Cardiac muscle cell (in vitro differentiated cells and primary cell): ENCODE results near the gene FAM47E. TPM values are rescaled to one million over a fixed set of nuclear protein-coding genes. Genes with fewer than 3 reads are reported as not detected.
"Not testable (repeated sequence)": the region's sequence is repeated elsewhere in the genome, so short reads cannot be mapped to it uniquely, and the experiment has no call there.

ENCODE experiments used
- DNase-seq, 2 donors: peaks; one replicate each; pipeline versions ENCODE4 v3.0.0 to v3.0.0-alpha.2; 2010 to 2017; ENCODE audit warnings: low read depth in 1 of 2, low spot score in 1 of 2
- H3K27ac ChIP-seq: fragments of 200-600 bp; sonication (generic); 2 replicates; pipeline ENCODE4 v1.5.1; 2016
- H3K27me3 ChIP-seq: fragments of 200-600 bp; sonication (generic); 2 replicates; pipeline ENCODE4 v1.6.0; 2016; ENCODE audit warnings: control low read depth
- H3K36me3 ChIP-seq: fragments of 200-600 bp; sonication (generic); 2 replicates; pipeline ENCODE4 v1.5.1; 2016; ENCODE audit warnings: control low read depth
- H3K4me1 ChIP-seq: fragments of 200-600 bp; sonication (generic); 2 replicates; pipeline ENCODE4 v1.8.1; 2017; ENCODE audit warnings: low read depth, mild to moderate bottlenecking, mixed run types
- H3K4me3 ChIP-seq: fragments of 200-600 bp; sonication (generic); 2 replicates; pipeline ENCODE4 v1.5.1; 2016; ENCODE audit warnings: mild to moderate bottlenecking
- H3K9me3 ChIP-seq: fragments of 200-600 bp; sonication (generic); 2 replicates; pipeline ENCODE4 v1.5.1; 2017; ENCODE audit warnings: low read depth, mild to moderate bottlenecking, control low read depth
- polyA plus RNA-seq: library from polyadenylated mRNA; unstranded; fragments of >200 nt; fragmentation: Nextera tagmentation; extraction: Ambion mirVana; gene quantifications from 2 replicates; pipeline ENCODE4 v1.2.1, GENCODE V29; 2016
- total RNA-seq: library from RNA; depleted of rRNA; stranded (reverse); fragments of >200 nt; gene quantifications from 2 replicates; pipeline ENCODE4 v1.2.3, GENCODE V29; 2016
- TF ChIP-seq, protein P1 (sequence below): IDR thresholded peaks from 2 replicates; pipeline ENCODE4 v1.5.1; 2012; ENCODE audit warnings: low read depth, mild to moderate bottlenecking, low read length

The FAM47E gene
- total and polyA plus RNA-seq, 2 experiments from 2014 or later: 2.4 to 7.4 TPM

DNA sequence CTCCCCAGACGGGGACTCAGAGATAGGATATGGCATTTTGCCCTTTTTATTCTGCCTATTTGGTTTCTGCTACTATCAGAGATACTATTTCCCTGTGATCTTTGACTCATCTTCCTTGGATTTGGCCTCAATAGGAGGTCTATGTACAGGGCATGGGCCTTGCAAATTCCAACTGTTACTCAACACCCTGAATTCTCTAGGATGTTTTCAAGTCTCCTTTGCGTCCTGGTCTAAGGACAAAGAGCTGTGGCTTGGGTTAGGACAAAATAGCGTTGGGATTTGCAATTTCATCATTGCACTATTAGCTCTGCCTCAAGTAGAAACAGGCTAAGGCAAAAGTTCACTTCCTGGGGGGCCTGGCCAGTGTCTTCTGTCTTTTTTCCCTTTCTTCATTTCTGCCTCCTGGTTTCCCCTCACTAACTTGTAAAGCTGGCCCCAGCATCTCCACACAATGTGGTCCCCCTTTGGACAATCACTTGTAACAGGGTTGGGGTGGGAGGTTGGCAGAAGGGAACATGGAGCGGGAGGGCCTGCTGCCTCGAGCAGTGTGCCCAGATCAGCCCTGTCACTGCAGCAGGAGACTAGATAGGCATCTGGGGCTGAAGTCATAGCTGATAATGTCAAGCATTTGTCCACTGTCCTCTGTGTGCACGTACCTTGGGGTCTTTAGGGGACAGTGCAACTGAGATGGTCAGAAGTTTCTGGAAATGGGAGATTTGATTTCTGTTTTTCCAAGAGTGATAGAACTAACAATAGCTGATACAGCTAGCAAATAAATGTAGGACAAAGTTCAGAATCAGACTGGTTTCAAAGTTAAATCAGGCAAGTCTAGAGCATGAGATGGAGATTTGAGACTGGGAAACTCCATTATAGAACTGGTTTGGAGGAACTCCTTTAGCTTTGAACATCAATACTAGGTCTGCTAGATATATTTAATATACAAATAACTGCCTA, 29.2 kb downstream of the FAM47E start:
- Histone ChIP-seq H3K27me3 (no peaks in the 10 kb centered on the region), H3K9me3 (no peaks in the 10 kb centered on the region), H3K4me3 (no peak overlapping the region), H3K4me1 (peaks cover 11% of the 10 kb centered on the region), H3K27ac (no peak overlapping the region), H3K36me3 (no peaks in the 10 kb centered on the region)
- DNase-seq: peak in 1 of 2 donors; percentile 19
- TF ChIP-seq, protein P1, sequence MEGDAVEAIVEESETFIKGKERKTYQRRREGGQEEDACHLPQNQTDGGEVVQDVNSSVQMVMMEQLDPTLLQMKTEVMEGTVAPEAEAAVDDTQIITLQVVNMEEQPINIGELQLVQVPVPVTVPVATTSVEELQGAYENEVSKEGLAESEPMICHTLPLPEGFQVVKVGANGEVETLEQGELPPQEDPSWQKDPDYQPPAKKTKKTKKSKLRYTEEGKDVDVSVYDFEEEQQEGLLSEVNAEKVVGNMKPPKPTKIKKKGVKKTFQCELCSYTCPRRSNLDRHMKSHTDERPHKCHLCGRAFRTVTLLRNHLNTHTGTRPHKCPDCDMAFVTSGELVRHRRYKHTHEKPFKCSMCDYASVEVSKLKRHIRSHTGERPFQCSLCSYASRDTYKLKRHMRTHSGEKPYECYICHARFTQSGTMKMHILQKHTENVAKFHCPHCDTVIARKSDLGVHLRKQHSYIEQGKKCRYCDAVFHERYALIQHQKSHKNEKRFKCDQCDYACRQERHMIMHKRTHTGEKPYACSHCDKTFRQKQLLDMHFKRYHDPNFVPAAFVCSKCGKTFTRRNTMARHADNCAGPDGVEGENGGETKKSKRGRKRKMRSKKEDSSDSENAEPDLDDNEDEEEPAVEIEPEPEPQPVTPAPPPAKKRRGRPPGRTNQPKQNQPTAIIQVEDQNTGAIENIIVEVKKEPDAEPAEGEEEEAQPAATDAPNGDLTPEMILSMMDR: no peak

DNA sequence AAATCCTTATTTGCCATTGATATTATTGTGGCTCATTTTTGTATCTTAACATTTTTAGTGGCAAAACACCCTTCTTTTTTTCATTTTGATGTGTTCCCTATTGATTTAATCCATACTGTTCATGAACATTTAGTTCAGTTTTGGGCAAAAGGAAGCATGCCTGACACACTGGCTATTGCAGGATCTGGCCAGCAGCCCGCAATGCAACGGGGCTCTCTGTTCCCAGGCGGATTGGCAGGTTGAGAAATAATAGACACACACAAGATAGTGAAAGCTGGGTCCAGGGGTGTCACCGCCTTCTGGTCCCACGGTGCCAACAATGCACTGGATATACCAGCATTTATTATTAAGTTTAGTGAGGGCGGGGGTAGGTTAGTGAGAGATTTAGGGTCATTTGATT, 30.1 kb downstream of the FAM47E start:
- not testable (repeated sequence) for H3K4me3 ChIP-seq, H3K36me3 ChIP-seq, DNase-seq, H3K27ac ChIP-seq, H3K9me3 ChIP-seq, H3K27me3 ChIP-seq
- peaks cover 11% of the 10 kb centered on the region for H3K4me1 ChIP-seq

DNA sequence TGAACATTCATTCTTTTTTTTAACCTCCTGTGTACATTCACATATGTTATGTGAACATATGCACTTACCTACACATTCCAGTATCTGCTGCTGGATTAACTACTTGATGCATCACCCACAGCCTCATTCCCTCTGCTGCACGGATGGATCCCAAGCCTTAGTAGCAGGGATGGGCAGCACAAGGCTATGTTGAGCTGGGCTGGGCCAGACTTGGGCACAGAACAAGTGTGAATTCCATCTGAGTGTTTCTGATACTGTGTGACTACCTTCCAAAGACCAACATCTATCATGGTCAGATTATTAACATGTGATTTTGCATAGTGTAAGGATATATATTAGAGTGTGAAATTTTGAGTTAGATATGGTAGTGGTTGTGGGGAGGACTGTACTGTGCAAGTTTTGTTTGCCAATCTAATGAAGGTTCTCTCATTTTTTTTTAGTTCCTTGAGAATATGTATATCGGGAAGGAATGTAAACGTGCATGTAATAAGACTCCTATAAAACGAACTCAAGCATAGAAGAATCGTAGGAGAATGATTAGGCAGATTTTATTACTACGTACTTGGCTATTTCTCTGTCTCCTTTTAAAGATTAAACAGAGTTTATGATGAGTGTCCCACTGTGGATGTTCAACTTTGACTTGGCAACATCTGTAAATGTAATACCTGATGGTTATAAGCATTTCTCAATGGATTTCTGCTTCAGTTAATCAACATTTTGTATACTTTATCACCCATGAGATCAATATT, 31.6 kb downstream of the FAM47E start:
- DNase-seq: no peak
- no peaks in the 10 kb centered on the region for H3K36me3 ChIP-seq

DNA sequence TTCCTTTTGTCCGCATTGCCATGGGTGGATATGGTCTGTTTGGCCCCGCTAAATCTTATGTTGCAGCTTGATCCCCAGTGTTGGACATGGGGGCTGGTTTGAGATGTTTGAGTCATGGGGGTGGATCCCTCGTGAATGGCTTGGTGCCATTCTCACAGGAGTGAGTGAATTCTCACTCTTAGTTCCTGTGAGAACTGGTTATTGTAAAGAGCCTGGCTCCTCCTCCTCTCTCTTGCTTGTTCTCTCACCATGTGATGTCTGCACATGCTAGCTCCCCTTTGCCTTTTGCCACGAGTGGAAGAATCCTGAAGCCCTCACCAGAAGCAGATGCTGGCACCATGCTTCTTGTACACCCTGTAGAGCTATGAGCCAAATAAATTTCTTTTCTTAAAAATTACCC, 32.4 kb downstream of the FAM47E start:
- Histone ChIP-seq H3K36me3 (no peaks in the 10 kb centered on the region), H3K27me3 (no peaks in the 10 kb centered on the region), H3K4me1 (peaks cover 11% of the 10 kb centered on the region), H3K4me3 (no peak overlapping the region), H3K27ac (no peak overlapping the region), H3K9me3 (no peaks in the 10 kb centered on the region)
- TF ChIP-seq, protein P1: no peak
- DNase-seq: no peak

More for the DNA sequence above, 31.6 kb downstream of the FAM47E start:
- Histone ChIP-seq H3K9me3 (no peaks in the 10 kb centered on the region), H3K4me1 (peaks cover 11% of the 10 kb centered on the region), H3K27ac (no peak overlapping the region), H3K4me3 (no peak overlapping the region), H3K27me3 (no peaks in the 10 kb centered on the region)
- TF ChIP-seq, protein P1: no peak

DNA sequence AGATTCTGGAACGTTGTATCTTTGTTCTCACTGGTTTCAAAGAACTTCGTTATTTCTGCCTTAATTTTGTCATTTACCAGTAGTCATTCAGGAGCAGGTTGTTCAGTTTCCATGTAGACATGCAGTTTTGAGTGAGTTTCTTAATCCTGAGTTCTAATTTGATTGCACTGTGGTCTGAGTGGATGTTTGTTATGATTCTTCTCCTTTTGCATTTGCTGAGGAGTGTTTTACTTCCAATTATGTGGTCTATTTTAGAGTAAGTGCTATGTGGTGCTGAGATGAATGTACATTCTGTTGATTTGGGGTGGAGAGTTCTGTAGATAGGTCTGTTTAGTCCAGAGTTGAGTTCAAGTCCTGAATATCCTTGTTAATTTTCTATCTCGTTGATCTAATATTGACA, 36.3 kb downstream of the FAM47E start:
- H3K27ac ChIP-seq, H3K36me3 ChIP-seq: not testable (repeated sequence)

DNA sequence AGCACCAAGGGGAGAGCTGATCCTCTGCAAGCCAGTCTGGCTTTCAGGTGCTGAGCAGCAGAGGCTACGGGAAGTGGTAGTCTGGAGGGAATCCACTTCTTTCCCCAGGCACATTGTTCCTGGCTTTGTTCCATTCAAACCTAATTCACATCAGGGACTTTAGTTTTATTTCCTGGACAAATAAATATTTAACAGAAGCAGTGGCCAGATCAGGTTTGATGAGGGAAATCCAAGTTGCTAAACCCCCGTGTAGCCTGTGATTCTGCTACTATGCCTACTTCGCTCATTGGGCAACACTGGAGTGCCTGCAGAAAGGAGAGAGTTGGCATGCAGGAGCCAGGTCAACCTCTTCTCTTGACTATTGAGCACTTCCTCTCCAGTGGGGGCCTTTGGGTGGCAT, 41.2 kb downstream of the FAM47E start:
- TF ChIP-seq, protein P1: no peak
- Histone ChIP-seq H3K27ac (no peak overlapping the region), H3K9me3 (no peaks in the 10 kb centered on the region), H3K4me1 (no peaks in the 10 kb centered on the region), H3K27me3 (no peaks in the 10 kb centered on the region), H3K4me3 (no peak overlapping the region), H3K36me3 (no peaks in the 10 kb centered on the region)
- DNase-seq: no peak

More for the DNA sequence above, 36.3 kb downstream of the FAM47E start:
- H3K4me3 ChIP-seq, H3K4me1 ChIP-seq, H3K27me3 ChIP-seq, H3K9me3 ChIP-seq, DNase-seq: not testable (repeated sequence)
